Testis (tissue), 2 donors: Measurements from ENCODE around the gene DPYSL3.

Source experiments
- POLR2A ChIP-seq: fragments of 450-650 bp; IDR thresholded peaks from one replicate; pipeline ENCODE4 v1.6.1; 2017; ENCODE audit warnings: antibody characterized with exemption, mild to moderate bottlenecking, moderate library complexity
- TF ChIP-seq, protein P1 (sequence below), 3 experiments: fragments of 450-650 bp in 2 of 3; fragments of 200-600 bp in 1 of 3; sonication (generic) in 1 of 3; IDR thresholded peaks; one replicate each; pipeline ENCODE4 v1.5.1; 2016 to 2019; ENCODE audit warnings: antibody characterized with exemption in 3 of 3, mild to moderate bottlenecking in 2 of 3, moderate library complexity in 1 of 3

DNA sequence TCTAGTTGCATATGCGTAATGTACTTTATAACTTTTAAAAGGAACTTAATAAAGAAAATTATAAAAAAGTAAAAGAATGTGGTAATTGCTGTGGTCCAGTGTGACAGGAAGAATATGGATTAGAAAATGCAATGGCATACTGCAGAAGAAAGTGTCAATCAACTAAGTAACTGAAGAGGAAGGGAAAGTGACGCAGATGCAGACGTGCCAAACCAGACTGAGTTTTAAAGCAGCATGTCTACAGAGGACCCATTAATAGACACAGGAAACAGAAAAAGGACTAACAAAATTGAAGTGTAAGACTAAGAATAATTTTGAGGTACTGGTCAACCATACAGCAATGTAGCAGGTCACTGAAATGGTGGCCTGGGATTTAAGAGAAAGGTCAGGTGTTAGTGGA, 73.3 kb downstream of the DPYSL3 start:
- TF ChIP-seq, protein P1, sequence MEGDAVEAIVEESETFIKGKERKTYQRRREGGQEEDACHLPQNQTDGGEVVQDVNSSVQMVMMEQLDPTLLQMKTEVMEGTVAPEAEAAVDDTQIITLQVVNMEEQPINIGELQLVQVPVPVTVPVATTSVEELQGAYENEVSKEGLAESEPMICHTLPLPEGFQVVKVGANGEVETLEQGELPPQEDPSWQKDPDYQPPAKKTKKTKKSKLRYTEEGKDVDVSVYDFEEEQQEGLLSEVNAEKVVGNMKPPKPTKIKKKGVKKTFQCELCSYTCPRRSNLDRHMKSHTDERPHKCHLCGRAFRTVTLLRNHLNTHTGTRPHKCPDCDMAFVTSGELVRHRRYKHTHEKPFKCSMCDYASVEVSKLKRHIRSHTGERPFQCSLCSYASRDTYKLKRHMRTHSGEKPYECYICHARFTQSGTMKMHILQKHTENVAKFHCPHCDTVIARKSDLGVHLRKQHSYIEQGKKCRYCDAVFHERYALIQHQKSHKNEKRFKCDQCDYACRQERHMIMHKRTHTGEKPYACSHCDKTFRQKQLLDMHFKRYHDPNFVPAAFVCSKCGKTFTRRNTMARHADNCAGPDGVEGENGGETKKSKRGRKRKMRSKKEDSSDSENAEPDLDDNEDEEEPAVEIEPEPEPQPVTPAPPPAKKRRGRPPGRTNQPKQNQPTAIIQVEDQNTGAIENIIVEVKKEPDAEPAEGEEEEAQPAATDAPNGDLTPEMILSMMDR (IDR thresholded peaks at IDR 0.05) = no peak
- TF ChIP-seq POLR2A = no peak
